GM12864 (cell line): ENCODE results near the gene OTUD1.
"Not testable (repeated sequence)": the region's sequence is repeated elsewhere in the genome, so short reads cannot be mapped to it uniquely, and the experiment has no call there.

Experiments used
- DNase-seq: peaks from one replicate; pipeline ENCODE4 v3.0.0-alpha.2; 2011; ENCODE audit warnings: low read depth
- H3K4me3 ChIP-seq: 2 replicates; pipeline ENCODE4 v1.5.1; 2011; ENCODE audit warnings: mild to moderate bottlenecking, low read depth, low read length, control low read depth
- CTCF ChIP-seq: IDR thresholded peaks from 2 replicates; pipeline ENCODE4 v1.5.1; 2011; ENCODE audit warnings: low read depth, mild to moderate bottlenecking, moderate library complexity, low read length, control low read depth, inconsistent platforms; ENCODE audit errors: missing control alignments

Gene OTUD1

GRCh38 chr10:23438547-23439451 is at the start of gene OTUD1:
Gene OTUD1 (plus strand): TSS chr10:23439075. CDS start chr10:23439458, 383 bp downstream.
- TF ChIP-seq CTCF: no peak
- peak; percentile 68 for DNase-seq
- peak within 1 kb of the TSS; percentile 73 for H3K4me3 ChIP-seq

- DNase-seq, H3K4me3 ChIP-seq: not testable (repeated sequence)
Observed at GRCh38 chr10:23390408-23390807, 48.5 kb upstream of the OTUD1 start.

DNA sequence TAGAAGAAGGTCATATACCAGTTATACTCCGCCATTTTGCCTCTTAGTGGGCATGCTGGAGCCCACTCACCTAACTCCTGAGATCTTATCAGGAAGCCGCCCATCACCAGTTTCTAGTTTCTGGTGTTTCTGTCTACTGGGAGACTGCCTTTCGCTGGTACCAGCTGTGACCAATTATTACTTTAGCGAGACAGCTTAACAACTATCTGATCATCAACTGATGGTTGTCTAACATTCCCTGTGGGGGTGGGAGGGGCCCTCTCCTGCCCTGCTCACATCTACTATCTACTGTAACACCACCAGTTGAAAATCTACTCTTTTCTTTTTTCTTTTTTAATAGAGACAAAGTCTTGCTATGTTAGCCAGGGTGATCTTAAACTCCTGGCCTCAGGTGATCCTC is 48.1 kb upstream of the OTUD1 start:
- no peak for DNase-seq
- H3K4me3 ChIP-seq: no peak overlapping the region
- no peak for TF ChIP-seq CTCF

- no peak for DNase-seq
- TF ChIP-seq CTCF: no peak
- H3K4me3 ChIP-seq: no peak overlapping the region
Observed at GRCh38 chr10:23391821-23392220, 47.1 kb upstream of the OTUD1 start.

GRCh38 chr10:23395017-23395416 is 43.9 kb upstream of the OTUD1 start:
- no peak for DNase-seq
- no peak for TF ChIP-seq CTCF
- no peak overlapping the region for H3K4me3 ChIP-seq

- no peak overlapping the region for H3K4me3 ChIP-seq
- no peak for DNase-seq
- no peak for TF ChIP-seq CTCF
Observed at GRCh38 chr10:23396695-23397094, 42.2 kb upstream of the OTUD1 start.

GRCh38 chr10:23399701-23400144 is 39.2 kb upstream of the OTUD1 start:
- TF ChIP-seq CTCF: no peak
- H3K4me3 ChIP-seq: no peak overlapping the region
- no peak for DNase-seq
